ENCODE results near the gene SPEM1. TPM values are rescaled to one million over a fixed set of nuclear protein-coding genes. Genes with fewer than 3 reads are reported as not detected.
A peak's percentile ranks its signal among the peaks of the same experiment; 100 is the strongest.

The SPEM1 gene
- total and polyA plus RNA-seq, 2 of the 13 experiments (the other 11 are each of a cell fraction or from before 2014, with no cell fraction given): not detected

- TF ChIP-seq ATF6 (CRISPR knock-in tag; conservative IDR thresholded peaks at IDR 0.05) (no peak), ZNF788 (CRISPR knock-in tag; IDR thresholded peaks at IDR 0.05; ENCODE audit: borderline replicate concordance) (no peak), TIGD3 (CRISPR knock-in tag; IDR thresholded peaks at IDR 0.05; ENCODE audit: borderline replicate concordance) (no peak), ISX (CRISPR knock-in tag; conservative IDR thresholded peaks at IDR 0.05) (no peak), ARNT2 (CRISPR knock-in tag; IDR thresholded peaks at IDR 0.05; ENCODE audit: low read depth) (no peak), MTF1 (CRISPR knock-in tag; IDR thresholded peaks at IDR 0.05) (no peak), ZBTB7A (CRISPR knock-in tag; IDR thresholded peaks at IDR 0.05) (peak; percentile 85; the same call in 1 of the 2 replicates), TGIF2 (CRISPR knock-in tag; IDR thresholded peaks at IDR 0.05) (0 out of 2 replicates have a peak, but pooled peaks have one; percentile 19), ZNF205 (CRISPR knock-in tag; IDR thresholded peaks at IDR 0.05) (no peak), KMT2A (CRISPR knock-in tag; IDR thresholded peaks at IDR 0.05) (no peak), SOX6 (IDR thresholded peaks at IDR 0.05) (no peak), SOX6 (CRISPR knock-in tag; IDR thresholded peaks at IDR 0.05) (peak; percentile 7; the same call in 1 of the 2 replicates), LCORL (IDR thresholded peaks at IDR 0.05) (no peak), LCORL (CRISPR knock-in tag; IDR thresholded peaks at IDR 0.05) (peak; percentile 35; the same call in 1 of the 2 replicates), PHF21A (CRISPR knock-in tag; IDR thresholded peaks at IDR 0.05) (no peak; the same call in 1 of the 2 replicates), ZBTB26 (CRISPR knock-in tag; IDR thresholded peaks at IDR 0.05; ENCODE audit: borderline replicate concordance) (peak; percentile 30; the same call in 1 of the 2 replicates), ZC3H13 (CRISPR knock-in tag; IDR thresholded peaks at IDR 0.05) (no peak), ZKSCAN1 (IDR thresholded peaks at IDR 0.05; ENCODE audit: low read length) (no peak), ZNF607 (CRISPR knock-in tag; IDR thresholded peaks at IDR 0.05; ENCODE audit: borderline replicate concordance) (no peak; the same call in 1 of the 2 replicates), CENPT (CRISPR knock-in tag; IDR thresholded peaks at IDR 0.05; ENCODE audit: low read depth) (no peak), SNAPC5 (CRISPR knock-in tag; IDR thresholded peaks at IDR 0.05; ENCODE audit: borderline replicate concordance) (no peak), IKZF4 (CRISPR knock-in tag; IDR thresholded peaks at IDR 0.05; ENCODE audit: borderline replicate concordance, low read depth, not compliant biosample characterization) (no peak), SOX13 (IDR thresholded peaks at IDR 0.05) (no peak; the same call in 1 of the 2 replicates), SOX13 (CRISPR knock-in tag; conservative IDR thresholded peaks at IDR 0.05 in 1 of 2, IDR thresholded peaks at IDR 0.05 in 1 of 2) (0 out of 4 replicates have a peak, but pooled peaks of 1 of the 2 experiments have one; percentile 10), ZNF292 (CRISPR knock-in tag; IDR thresholded peaks at IDR 0.05; ENCODE audit: borderline replicate concordance, low read depth) (no peak)
Observed at GRCh38 chr17:7403043-7403726, 16.9 kb upstream of the SPEM1 start (continued).
